GM18520 (cell line): ENCODE measurements around the gene RECK.
"Not testable (repeated sequence)": the region's sequence is repeated elsewhere in the genome, so short reads cannot be mapped to it uniquely, and the experiment has no call there.

Source experiments
- ATAC-seq: cut with Tn5 transposase; IDR thresholded peaks from one replicate; pipeline ENCODE4 v1.9.1; 2021; ENCODE audit not compliant: unreplicated experiment

The RECK gene

DNA sequence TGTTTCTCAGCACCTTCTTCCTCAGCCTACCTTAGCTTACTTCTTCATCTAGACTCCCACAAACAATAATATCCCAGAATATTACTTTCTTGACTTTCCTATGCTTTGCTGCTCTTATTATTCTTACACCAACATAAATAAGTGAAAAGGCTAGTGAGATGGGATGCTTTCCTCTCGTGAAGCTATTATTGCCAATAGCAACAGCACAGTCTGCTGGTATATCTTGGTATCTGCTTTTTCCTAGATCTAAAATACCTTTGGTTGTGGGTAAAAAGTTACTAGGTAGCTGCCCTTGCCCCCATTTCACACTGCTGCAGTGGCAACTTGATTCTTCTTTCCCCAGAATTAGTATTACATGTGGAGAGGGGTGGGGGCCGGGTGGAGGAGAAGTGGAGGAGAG, 73.7 kb downstream of the RECK start:
- no peak for ATAC-seq

- ATAC-seq = no peak
Measured at GRCh38 chr9:36112516-36112915, 75.8 kb downstream of the RECK start.

- ATAC-seq = no peak
Measured at GRCh38 chr9:36113999-36114398, 77.3 kb downstream of the RECK start.

GRCh38 chr9:36116593-36116992, 79.9 kb downstream of the RECK start:
- no peak for ATAC-seq

- no peak for ATAC-seq
Measured at GRCh38 chr9:36118201-36118600, 81.5 kb downstream of the RECK start.

GRCh38 chr9:36118706-36119105, 82.0 kb downstream of the RECK start:
- no peak for ATAC-seq

GRCh38 chr9:36119476-36119875, 82.8 kb downstream of the RECK start:
- ATAC-seq = no peak

GRCh38 chr9:36120705-36121104, 84.0 kb downstream of the RECK start:
- ATAC-seq = no peak

DNA sequence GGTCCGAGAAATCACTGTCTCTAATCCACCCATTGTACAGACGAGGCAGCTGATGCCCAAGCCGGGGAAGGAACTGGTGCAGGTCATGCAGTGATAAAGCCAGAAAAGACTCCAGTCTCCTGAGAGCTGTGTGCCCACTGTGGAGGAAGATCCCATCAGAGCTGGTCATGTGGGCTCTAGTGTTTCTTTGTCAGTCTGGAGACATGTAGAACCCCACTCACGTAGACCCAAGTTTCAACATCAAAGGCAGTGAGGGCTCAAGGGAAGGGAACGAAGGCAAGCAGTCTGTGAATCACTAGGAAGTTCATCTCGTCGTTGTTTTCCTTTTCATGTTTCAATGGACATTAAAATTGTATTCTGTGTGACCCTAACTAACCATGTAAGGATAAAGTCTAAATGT, 85.3 kb downstream of the RECK start:
- ATAC-seq = no peak

- ATAC-seq = no peak
Measured at GRCh38 chr9:36123515-36123914, 86.8 kb downstream of the RECK start.

DNA sequence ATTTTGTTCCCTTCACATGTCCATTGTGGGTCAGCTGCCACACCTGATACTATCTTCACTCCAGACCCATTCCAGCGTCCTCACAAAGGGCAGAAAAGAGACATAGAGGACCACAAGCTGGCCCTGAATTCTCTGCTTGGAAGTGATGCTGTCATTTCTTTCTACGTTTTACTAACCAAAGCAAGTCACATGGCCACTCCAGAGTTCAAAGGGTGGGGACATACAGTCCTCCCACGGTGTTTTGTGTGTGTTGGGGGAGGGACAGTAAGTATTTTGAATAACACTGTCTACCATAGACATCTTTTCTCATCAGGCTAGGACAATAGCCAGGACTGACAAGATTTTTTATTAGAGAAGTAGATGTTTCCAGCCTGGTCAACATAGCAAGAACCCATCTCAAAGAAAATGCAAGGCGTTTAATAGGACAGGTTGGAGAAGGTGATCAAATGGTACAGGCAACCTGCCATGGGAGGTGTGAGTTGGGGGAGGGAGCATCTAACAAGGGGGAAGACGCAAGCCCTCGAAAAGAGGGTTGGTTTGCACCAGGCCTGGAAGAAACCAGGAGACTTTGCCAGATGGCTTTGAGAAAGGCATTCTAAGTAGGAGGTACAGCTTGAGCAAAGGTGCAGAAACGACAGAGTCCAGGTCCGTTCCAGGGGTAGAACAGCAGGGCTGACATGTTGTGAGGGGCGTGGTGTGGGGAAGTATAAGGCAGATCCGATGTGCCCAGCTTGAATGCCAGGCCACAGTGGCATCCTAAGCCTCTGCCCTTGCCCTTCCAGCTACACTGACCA, 88.5 kb downstream of the RECK start:
- ATAC-seq = no peak

- ATAC-seq = no peak
Measured at GRCh38 chr9:36126016-36126730, 89.5 kb downstream of the RECK start.

GRCh38 chr9:36127652-36128244, 91.0 kb downstream of the RECK start:
- ATAC-seq = no peak

DNA sequence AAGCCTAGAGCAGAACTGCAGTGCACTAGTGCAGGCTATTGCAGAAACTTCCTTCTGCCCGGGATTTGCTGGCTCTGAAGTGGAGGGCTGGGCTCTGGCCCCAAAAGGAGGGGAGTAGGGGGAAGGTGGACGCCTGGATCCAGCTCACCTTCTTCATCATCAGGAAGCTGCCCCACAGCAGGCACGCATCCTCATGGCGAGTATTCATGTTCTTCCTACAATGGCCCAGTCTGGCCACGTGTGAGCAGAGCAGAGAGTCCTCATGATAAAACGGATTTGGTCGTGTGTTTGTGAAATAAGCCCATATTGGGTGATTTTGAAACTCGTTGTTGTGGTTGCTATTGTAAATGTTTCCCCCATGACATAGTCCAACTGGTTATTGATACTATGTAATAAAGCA, 91.6 kb downstream of the RECK start:
- ATAC-seq = no peak

GRCh38 chr9:36129139-36129538, 92.4 kb downstream of the RECK start:
- no peak for ATAC-seq

- not testable (repeated sequence) for ATAC-seq
Measured at GRCh38 chr9:36131666-36132065, 95.0 kb downstream of the RECK start.

DNA sequence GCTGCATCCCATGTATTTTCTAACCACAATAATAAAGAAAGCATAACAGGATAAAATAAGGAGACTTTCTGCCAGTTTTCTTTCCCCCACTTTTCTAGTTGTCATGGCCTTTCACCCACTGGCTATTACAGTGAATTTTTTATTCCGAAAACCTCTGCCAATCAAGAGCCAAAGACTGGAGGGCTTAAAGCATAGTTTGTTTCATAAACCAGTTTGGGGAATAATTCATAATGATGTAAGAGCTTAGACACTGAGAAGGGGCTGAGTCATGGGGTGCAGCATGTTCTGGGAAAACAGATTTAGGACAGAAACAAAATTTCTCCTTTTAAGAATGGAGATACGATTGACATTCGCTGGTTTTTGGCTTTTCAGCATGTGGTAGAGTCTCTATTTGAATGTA, 95.4 kb downstream of the RECK start:
- ATAC-seq = no peak

GRCh38 chr9:36134761-36135505, 98.2 kb downstream of the RECK start:
- no peak for ATAC-seq

DNA sequence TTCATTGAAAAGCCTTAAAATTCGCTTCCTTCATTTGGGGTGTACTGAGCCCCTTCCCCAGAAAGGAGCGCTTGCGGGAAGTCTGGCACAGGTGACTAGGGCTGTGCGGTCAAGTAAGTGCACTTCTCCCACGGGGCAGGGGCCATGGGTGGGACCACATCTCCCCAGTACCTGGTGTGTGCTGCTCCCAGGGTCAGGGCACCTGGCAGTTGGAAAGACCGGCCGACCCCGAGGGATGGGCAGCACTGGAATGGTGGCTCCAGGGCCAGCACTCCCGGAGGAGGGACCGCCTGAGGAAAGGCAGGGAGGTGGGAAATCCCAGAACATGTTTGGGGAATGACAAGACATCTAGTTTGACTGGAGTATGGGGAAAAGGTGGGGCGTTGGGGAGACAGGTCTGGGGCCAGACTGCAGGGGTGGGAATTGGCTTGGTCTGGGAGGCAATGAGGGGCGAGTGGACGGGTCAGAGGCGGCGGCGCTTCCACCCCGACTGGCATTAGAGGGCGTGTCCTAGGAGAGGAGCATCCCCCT, 99.1 kb downstream of the RECK start:
- no peak for ATAC-seq

GRCh38 chr9:36136272-36136893, 99.7 kb downstream of the RECK start, which contains the start of gene GLIPR2:
GLIPR2 (plus strand) TSS chr9:36136733; CDS start chr9:36136779, 46 bp downstream.
- ATAC-seq = peak; percentile 90
